ENCODE results near the gene SURF2. TPM values are rescaled to one million over a fixed set of nuclear protein-coding genes. Genes with fewer than 3 reads are reported as not detected.

SURF2 gene
- total and polyA plus RNA-seq, 9 of the 15 experiments (the other 6 are each of a cell fraction or from before 2014, with no cell fraction given), result 5.5 to 82.5 (median 21.3) TPM

DNA sequence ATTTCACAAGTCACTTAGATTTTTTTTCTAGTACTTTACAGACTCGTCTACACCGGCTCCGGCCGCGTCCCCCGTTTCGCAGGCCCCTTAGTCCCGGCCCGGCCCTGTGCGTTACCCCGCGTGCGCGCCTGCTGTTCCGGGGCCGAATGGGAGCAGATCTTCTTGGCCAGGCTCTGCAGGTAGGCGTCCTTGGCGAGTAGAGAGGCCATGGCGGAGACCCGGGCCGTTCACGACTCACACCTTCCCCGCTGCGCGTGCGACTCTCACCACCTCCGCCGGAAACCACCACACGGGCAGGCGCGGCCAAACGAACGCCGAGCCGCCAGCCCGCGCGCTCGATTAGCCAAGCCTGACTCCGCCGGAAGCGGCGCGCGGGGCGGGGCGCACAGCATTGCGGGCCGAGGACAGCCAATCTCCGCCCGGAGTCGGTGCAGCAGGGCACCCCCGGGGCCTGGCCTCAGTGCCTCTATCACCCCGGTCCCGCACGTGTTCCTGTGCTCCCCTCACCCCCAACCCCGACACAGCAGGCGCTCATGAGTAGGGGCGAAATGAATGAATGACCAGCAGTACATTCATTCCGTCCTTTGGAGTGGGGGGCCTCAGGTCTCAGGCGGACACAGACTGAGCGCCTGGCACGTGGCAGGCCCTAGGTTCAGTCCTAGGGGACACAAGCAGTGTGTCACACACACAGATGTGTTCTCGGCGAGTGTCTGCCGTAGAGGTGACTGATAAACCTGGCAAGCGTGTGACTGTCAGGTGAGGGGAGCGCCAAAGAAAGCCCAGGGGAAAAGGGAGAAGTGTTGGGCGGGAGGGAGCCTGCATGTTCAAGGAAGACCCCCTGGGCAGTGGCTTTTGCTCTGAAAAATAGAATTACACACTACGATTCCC is 20.2 kb upstream of the SURF2 start, which contains the start of gene SURF6 (continued):
- TF ChIP-seq EGR1 (conservative IDR thresholded peaks at IDR 0.05), result peak; percentile 63; the same call in 1 of the 2 replicates
- no peak for TF ChIP-seq NFIX (CRISPR knock-in tag; IDR thresholded peaks at IDR 0.05; ENCODE audit: low read depth)
- TF ChIP-seq SMARCB1 (IDR thresholded peaks at IDR 0.05; ENCODE audit: insufficient read length, low read depth), result no peak
- TF ChIP-seq SMAD3 (CRISPR knock-in tag; conservative IDR thresholded peaks at IDR 0.05), result no peak
- TF ChIP-seq ZKSCAN1 (IDR thresholded peaks at IDR 0.05; ENCODE audit: low read depth, low read length), result no peak
- TF ChIP-seq, protein P1, sequence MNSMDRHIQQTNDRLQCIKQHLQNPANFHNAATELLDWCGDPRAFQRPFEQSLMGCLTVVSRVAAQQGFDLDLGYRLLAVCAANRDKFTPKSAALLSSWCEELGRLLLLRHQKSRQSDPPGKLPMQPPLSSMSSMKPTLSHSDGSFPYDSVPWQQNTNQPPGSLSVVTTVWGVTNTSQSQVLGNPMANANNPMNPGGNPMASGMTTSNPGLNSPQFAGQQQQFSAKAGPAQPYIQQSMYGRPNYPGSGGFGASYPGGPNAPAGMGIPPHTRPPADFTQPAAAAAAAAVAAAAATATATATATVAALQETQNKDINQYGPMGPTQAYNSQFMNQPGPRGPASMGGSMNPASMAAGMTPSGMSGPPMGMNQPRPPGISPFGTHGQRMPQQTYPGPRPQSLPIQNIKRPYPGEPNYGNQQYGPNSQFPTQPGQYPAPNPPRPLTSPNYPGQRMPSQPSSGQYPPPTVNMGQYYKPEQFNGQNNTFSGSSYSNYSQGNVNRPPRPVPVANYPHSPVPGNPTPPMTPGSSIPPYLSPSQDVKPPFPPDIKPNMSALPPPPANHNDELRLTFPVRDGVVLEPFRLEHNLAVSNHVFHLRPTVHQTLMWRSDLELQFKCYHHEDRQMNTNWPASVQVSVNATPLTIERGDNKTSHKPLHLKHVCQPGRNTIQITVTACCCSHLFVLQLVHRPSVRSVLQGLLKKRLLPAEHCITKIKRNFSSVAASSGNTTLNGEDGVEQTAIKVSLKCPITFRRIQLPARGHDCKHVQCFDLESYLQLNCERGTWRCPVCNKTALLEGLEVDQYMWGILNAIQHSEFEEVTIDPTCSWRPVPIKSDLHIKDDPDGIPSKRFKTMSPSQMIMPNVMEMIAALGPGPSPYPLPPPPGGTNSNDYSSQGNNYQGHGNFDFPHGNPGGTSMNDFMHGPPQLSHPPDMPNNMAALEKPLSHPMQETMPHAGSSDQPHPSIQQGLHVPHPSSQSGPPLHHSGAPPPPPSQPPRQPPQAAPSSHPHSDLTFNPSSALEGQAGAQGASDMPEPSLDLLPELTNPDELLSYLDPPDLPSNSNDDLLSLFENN (IDR thresholded peaks at IDR 0.05; ENCODE audit: low read depth in 2 of 2, low read length in 2 of 2), result peak; percentile 72 to 99
- no peak for TF ChIP-seq KLF16 (IDR thresholded peaks at IDR 0.05)
- no peak for TF ChIP-seq BRD4 (IDR thresholded peaks at IDR 0.05)
- TF ChIP-seq, protein P2, sequence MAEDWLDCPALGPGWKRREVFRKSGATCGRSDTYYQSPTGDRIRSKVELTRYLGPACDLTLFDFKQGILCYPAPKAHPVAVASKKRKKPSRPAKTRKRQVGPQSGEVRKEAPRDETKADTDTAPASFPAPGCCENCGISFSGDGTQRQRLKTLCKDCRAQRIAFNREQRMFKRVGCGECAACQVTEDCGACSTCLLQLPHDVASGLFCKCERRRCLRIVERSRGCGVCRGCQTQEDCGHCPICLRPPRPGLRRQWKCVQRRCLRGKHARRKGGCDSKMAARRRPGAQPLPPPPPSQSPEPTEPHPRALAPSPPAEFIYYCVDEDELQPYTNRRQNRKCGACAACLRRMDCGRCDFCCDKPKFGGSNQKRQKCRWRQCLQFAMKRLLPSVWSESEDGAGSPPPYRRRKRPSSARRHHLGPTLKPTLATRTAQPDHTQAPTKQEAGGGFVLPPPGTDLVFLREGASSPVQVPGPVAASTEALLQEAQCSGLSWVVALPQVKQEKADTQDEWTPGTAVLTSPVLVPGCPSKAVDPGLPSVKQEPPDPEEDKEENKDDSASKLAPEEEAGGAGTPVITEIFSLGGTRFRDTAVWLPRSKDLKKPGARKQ (CRISPR knock-in tag; IDR thresholded peaks at IDR 0.05), result no peak
- TF ChIP-seq NUFIP1 (IDR thresholded peaks at IDR 0.05; ENCODE audit: partially characterized antibody), result no peak
- TF ChIP-seq, protein P3, sequence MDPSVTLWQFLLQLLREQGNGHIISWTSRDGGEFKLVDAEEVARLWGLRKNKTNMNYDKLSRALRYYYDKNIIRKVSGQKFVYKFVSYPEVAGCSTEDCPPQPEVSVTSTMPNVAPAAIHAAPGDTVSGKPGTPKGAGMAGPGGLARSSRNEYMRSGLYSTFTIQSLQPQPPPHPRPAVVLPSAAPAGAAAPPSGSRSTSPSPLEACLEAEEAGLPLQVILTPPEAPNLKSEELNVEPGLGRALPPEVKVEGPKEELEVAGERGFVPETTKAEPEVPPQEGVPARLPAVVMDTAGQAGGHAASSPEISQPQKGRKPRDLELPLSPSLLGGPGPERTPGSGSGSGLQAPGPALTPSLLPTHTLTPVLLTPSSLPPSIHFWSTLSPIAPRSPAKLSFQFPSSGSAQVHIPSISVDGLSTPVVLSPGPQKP (CRISPR knock-in tag; IDR thresholded peaks at IDR 0.05), result no peak
- peak; percentile 80 for TF ChIP-seq DIDO1 (tag; IDR thresholded peaks at IDR 0.05; ENCODE audit: low read depth)
- TF ChIP-seq NR4A1 (CRISPR knock-in tag; IDR thresholded peaks at IDR 0.05), result 0 out of 2 replicates have a peak, but pooled peaks have one; percentile 58
- TF ChIP-seq NR4A1 (tag; IDR thresholded peaks at IDR 0.05), result no peak
- TF ChIP-seq ZKSCAN8 (CRISPR knock-in tag; IDR thresholded peaks at IDR 0.05), result no peak
- peak; percentile 85 for TF ChIP-seq CREM (IDR thresholded peaks at IDR 0.05; ENCODE audit: low read depth)
- TF ChIP-seq, protein P4, sequence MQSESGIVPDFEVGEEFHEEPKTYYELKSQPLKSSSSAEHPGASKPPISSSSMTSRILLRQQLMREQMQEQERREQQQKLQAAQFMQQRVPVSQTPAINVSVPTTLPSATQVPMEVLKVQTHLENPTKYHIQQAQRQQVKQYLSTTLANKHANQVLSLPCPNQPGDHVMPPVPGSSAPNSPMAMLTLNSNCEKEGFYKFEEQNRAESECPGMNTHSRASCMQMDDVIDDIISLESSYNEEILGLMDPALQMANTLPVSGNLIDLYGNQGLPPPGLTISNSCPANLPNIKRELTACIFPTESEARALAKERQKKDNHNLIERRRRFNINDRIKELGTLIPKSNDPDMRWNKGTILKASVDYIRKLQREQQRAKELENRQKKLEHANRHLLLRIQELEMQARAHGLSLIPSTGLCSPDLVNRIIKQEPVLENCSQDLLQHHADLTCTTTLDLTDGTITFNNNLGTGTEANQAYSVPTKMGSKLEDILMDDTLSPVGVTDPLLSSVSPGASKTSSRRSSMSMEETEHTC (IDR thresholded peaks at IDR 0.05), result peak; percentile 42; the same call in 1 of the 2 replicates
- TF ChIP-seq ZSCAN29 (IDR thresholded peaks at IDR 0.05), result peak; percentile 97
- TF ChIP-seq PHB (CRISPR knock-in tag; IDR thresholded peaks at IDR 0.05), result no peak
- no peak for TF ChIP-seq PTRF (tag; IDR thresholded peaks at IDR 0.05)
